ENCODE measurements around the gene ACAA2. TPM values are rescaled to one million over a fixed set of nuclear protein-coding genes. Genes with fewer than 3 reads are reported as not detected.

The ACAA2 gene
- total RNA-seq, 2 experiments from 2014 or later = 5.7 to 6.2 TPM

GRCh38 chr18:49753643-49754042, 59.7 kb downstream of the ACAA2 start:
- Mint-ChIP-seq H3K27ac (no peak overlapping the region), H3K36me3 (ENCODE audit: low read depth) (no peaks in the 10 kb centered on the region), H3K4me1 (ENCODE audit: low read depth) (peaks cover 39% of the 10 kb centered on the region), H3K4me3 (no peak overlapping the region), H3K9me3 (no peaks in the 10 kb centered on the region), H3K27me3 (no peaks in the 10 kb centered on the region)
- no peak overlapping the region for H3K4me3 ChIP-seq (ENCODE audit: low read length)
- ATAC-seq (ENCODE audit: poor library complexity) (no peak), DNase-seq (no peak)
- no peaks in the 10 kb centered on the region for H3K9me3 ChIP-seq (ENCODE audit: control insufficient read depth in 1 of 2, insufficient read depth in 1 of 2, low read length in 2 of 2)
- no peaks in the 10 kb centered on the region for H3K36me3 ChIP-seq (ENCODE audit: insufficient read depth, low read length)
- H3K27me3 ChIP-seq (ENCODE audit: control insufficient read depth in 1 of 2, insufficient read depth in 2 of 2, low read length in 2 of 2) = no peaks in the 10 kb centered on the region
- no peak for TF ChIP-seq CTCF (IDR thresholded peaks at IDR 0.05)
- POLR2A ChIA-PET = no interaction called here
- no peak overlapping the region for H3K27ac ChIP-seq (ENCODE audit: low read depth in 1 of 2, low read length in 2 of 2)
- H3K4me1 ChIP-seq (ENCODE audit: insufficient read depth, low read length) = peaks cover 18% of the 10 kb centered on the region
- CTCF ChIA-PET = no interaction called here
- intact Hi-C loops (cut with DNase I, micrococcal nuclease) = loop anchor here in 1 of 2 experiments (5.0 kb wide), 1 partner anchor 59 kb away; the partner anchor contains the start of gene ACAA2

DNA sequence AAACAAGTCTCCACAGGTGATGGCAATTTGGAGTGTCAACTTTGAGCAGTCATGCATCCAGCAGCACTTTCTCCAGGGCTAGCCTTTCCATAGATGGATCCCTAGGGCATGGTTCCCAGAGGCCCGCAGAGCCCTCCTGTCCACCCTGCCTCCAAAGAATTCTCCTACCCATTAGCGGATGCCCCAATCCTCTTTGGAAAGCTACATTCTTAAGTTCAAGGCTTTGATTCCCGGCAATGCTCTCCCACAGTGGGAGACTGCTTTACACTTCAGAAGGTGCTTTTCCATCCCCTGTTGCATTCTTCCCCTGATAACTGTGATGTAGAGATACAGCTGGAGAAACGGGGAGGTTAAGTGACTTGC, 61.3 kb downstream of the ACAA2 start:
- TF ChIP-seq CTCF (IDR thresholded peaks at IDR 0.05) = no peak
- H3K36me3 ChIP-seq (ENCODE audit: insufficient read depth, low read length) = no peaks in the 10 kb centered on the region
- H3K9me3 ChIP-seq (ENCODE audit: control insufficient read depth in 1 of 2, insufficient read depth in 1 of 2, low read length in 2 of 2) = no peaks in the 10 kb centered on the region
- H3K27ac ChIP-seq (ENCODE audit: low read depth in 1 of 2, low read length in 2 of 2) = no peak overlapping the region
- peak overlapping the region; percentile 65 for H3K4me3 Mint-ChIP-seq
- ChIA-PET POLR2A (interaction anchor here (1.2 kb wide), 1 partner anchor 68 kb away, joined by 3 read pairs; no protein-coding TSS in a partner anchor), CTCF (no interaction called here)
- no peak overlapping the region for H3K4me3 ChIP-seq (ENCODE audit: low read length)
- no peaks in the 10 kb centered on the region for H3K27me3 Mint-ChIP-seq
- peak overlapping the region; percentile 63 for H3K27ac Mint-ChIP-seq
- ATAC-seq (ENCODE audit: poor library complexity) = no peak
- peaks cover 39% of the 10 kb centered on the region for H3K4me1 Mint-ChIP-seq (ENCODE audit: low read depth)
- no peaks in the 10 kb centered on the region for H3K9me3 Mint-ChIP-seq
- no peaks in the 10 kb centered on the region for H3K36me3 Mint-ChIP-seq (ENCODE audit: low read depth)
- no peaks in the 10 kb centered on the region for H3K27me3 ChIP-seq (ENCODE audit: control insufficient read depth in 1 of 2, insufficient read depth in 2 of 2, low read length in 2 of 2)
- intact Hi-C loops (cut with DNase I, micrococcal nuclease) = loop anchor here in 1 of 2 experiments (5.0 kb wide), 1 partner anchor 60 kb away; the partner anchor contains the start of gene ACAA2
- H3K4me1 ChIP-seq (ENCODE audit: insufficient read depth, low read length) = peaks cover 18% of the 10 kb centered on the region
- DNase-seq = no peak

- DNase-seq = peak in 4 of 14 experiments; percentile 16 to 85 (median 76)
- TF ChIP-seq CTCF (IDR thresholded peaks at IDR 0.05) = no peak
- peak; percentile 95 for ATAC-seq (ENCODE audit: poor library complexity)
- intact Hi-C loops (cut with DNase I, micrococcal nuclease) = loop anchor here in 1 of 2 experiments (5.0 kb wide), 1 partner anchor 61 kb away; the partner anchor contains the start of gene ACAA2
- peak overlapping the region; percentile 1 for H3K4me3 ChIP-seq (ENCODE audit: low read length)
- Mint-ChIP-seq H3K27me3 (no peaks in the 10 kb centered on the region), H3K4me1 (ENCODE audit: low read depth) (peaks cover 39% of the 10 kb centered on the region), H3K27ac (peak overlapping the region; percentile 63), H3K4me3 (peak overlapping the region; percentile 65), H3K36me3 (ENCODE audit: low read depth) (no peaks in the 10 kb centered on the region), H3K9me3 (no peaks in the 10 kb centered on the region)
- H3K27me3 ChIP-seq (ENCODE audit: control insufficient read depth in 1 of 2, insufficient read depth in 2 of 2, low read length in 2 of 2) = no peaks in the 10 kb centered on the region
- H3K4me1 ChIP-seq (ENCODE audit: insufficient read depth, low read length) = peaks cover 18% of the 10 kb centered on the region
- CTCF ChIA-PET = interaction anchor here (0.6 kb wide), 1 partner anchor 22 kb away, joined by 4 read pairs; no protein-coding TSS in a partner anchor
- H3K27ac ChIP-seq (ENCODE audit: low read depth in 1 of 2, low read length in 2 of 2) = no peak overlapping the region
- no peaks in the 10 kb centered on the region for H3K36me3 ChIP-seq (ENCODE audit: insufficient read depth, low read length)
- no peaks in the 10 kb centered on the region for H3K9me3 ChIP-seq (ENCODE audit: control insufficient read depth in 1 of 2, insufficient read depth in 1 of 2, low read length in 2 of 2)
- POLR2A ChIA-PET = interaction anchor here (1.2 kb wide), 1 partner anchor 69 kb away, joined by 3 read pairs; no protein-coding TSS in a partner anchor
These were observed 61.8 kb downstream of the ACAA2 start for GRCh38 chr18:49751427-49752094.
